Measurements from ENCODE around the gene GAL3ST2. TPM values are rescaled to one million over a fixed set of nuclear protein-coding genes. Genes with fewer than 3 reads are reported as not detected.

Gene GAL3ST2
- total and polyA plus RNA-seq, 8 donors, result 0.26 to 0.31 (median 0.29) TPM; not detected in 2

GRCh38 chr2:241793385-241793784 is 16.8 kb downstream of the GAL3ST2 start:
- H3K27me3 ChIP-seq, result no peaks in the 10 kb centered on the region

GRCh38 chr2:241794250-241794823 is 17.7 kb downstream of the GAL3ST2 start:
- no peaks in the 10 kb centered on the region for H3K9me3 ChIP-seq
- no peak for DNase-seq
- ATAC-seq, result no peak

More at GRCh38 chr2:241793385-241793784, 16.8 kb downstream of the GAL3ST2 start:
- Histone ChIP-seq H3K9me3 (no peaks in the 10 kb centered on the region), H3K4me1 (no peaks in the 10 kb centered on the region), H3K4me3 (no peak overlapping the region), H3K36me3 (no peaks in the 10 kb centered on the region), H3K27ac (no peak overlapping the region)
- ATAC-seq (no peak), DNase-seq (no peak)
- TF ChIP-seq CTCF (IDR thresholded peaks at IDR 0.05), result no peak
- intact Hi-C loops (cut with DNase I), result no loop called here

GRCh38 chr2:241795021-241795999 is 18.7 kb downstream of the GAL3ST2 start:
- TF ChIP-seq CTCF (IDR thresholded peaks at IDR 0.05), result no peak
- no peak overlapping the region for H3K27ac ChIP-seq
- ATAC-seq (no peak), DNase-seq (no peak)
- H3K27me3 ChIP-seq, result no peaks in the 10 kb centered on the region
- intact Hi-C loops (cut with DNase I), result no loop called here
- H3K4me1 ChIP-seq, result no peaks in the 10 kb centered on the region
- H3K4me3 ChIP-seq, result no peak overlapping the region
- no peaks in the 10 kb centered on the region for H3K9me3 ChIP-seq
- H3K36me3 ChIP-seq, result no peaks in the 10 kb centered on the region

More at GRCh38 chr2:241794250-241794823, 17.7 kb downstream of the GAL3ST2 start:
- Histone ChIP-seq H3K36me3 (no peaks in the 10 kb centered on the region), H3K27ac (no peak overlapping the region), H3K4me1 (no peaks in the 10 kb centered on the region), H3K27me3 (no peaks in the 10 kb centered on the region), H3K4me3 (no peak overlapping the region)
- intact Hi-C loops (cut with DNase I), result no loop called here
- no peak for TF ChIP-seq CTCF (IDR thresholded peaks at IDR 0.05)

GRCh38 chr2:241796209-241796608 is 19.6 kb downstream of the GAL3ST2 start:
- no peak for ATAC-seq
- H3K4me1 ChIP-seq, result no peaks in the 10 kb centered on the region
- no peak overlapping the region for H3K4me3 ChIP-seq
- intact Hi-C loops (cut with DNase I), result no loop called here
- H3K36me3 ChIP-seq, result no peaks in the 10 kb centered on the region
- H3K27ac ChIP-seq, result no peak overlapping the region
- no peak for TF ChIP-seq CTCF (IDR thresholded peaks at IDR 0.05)
- DNase-seq, result peak in 1 of 4 donors; percentile 27
- no peaks in the 10 kb centered on the region for H3K27me3 ChIP-seq
- H3K9me3 ChIP-seq, result no peaks in the 10 kb centered on the region

GRCh38 chr2:241796610-241797138 is 20.1 kb downstream of the GAL3ST2 start:
- TF ChIP-seq CTCF (IDR thresholded peaks at IDR 0.05), result no peak
- Histone ChIP-seq H3K36me3 (no peaks in the 10 kb centered on the region), H3K27ac (no peak overlapping the region), H3K9me3 (no peaks in the 10 kb centered on the region), H3K4me1 (no peaks in the 10 kb centered on the region), H3K27me3 (peaks cover 0 to 2% of the 10 kb centered on the region in 2 donors), H3K4me3 (no peak overlapping the region)
- ATAC-seq (no peak), DNase-seq (peak in 1 of 4 donors; percentile 73)
- intact Hi-C loops (cut with DNase I), result no loop called here

All from left lung (tissue), 10 donors.